ENCODE results near the gene DNAJC15. TPM values are rescaled to one million over a fixed set of nuclear protein-coding genes. Genes with fewer than 3 reads are reported as not detected.

Gene DNAJC15
- total and polyA plus RNA-seq, 5 donors from 2014 or later, result 12.6 to 36.5 (median 22.5) TPM

GRCh38 chr13:43146400-43146799 is 123.0 kb downstream of the DNAJC15 start:
- DNase-seq (no peak), ATAC-seq (ENCODE audit: low read depth in 2 of 2) (no peak)
- Mint-ChIP-seq H3K27ac (peak overlapping the region in 1 of 3 donors; percentile 17), H3K9me3 (no peaks in the 10 kb centered on the region), H3K4me1 (no peaks in the 10 kb centered on the region), H3K4me3 (no peak overlapping the region), H3K27me3 (peaks cover 17% of the 10 kb centered on the region), H3K36me3 (no peaks in the 10 kb centered on the region)
- H3K36me3 ChIP-seq (ENCODE audit: control insufficient read depth, insufficient read depth, low read length), result no peaks in the 10 kb centered on the region
- H3K4me1 ChIP-seq (ENCODE audit: control insufficient read depth, insufficient read depth, low read length, poor library complexity, severe bottlenecking), result no peaks in the 10 kb centered on the region
- no peak overlapping the region for H3K27ac ChIP-seq (ENCODE audit: insufficient read depth, low read length, poor library complexity, severe bottlenecking)
- peaks cover 8% of the 10 kb centered on the region for H3K27me3 ChIP-seq (ENCODE audit: control insufficient read depth, insufficient read depth, low read length)
- no peak overlapping the region for H3K4me3 ChIP-seq (ENCODE audit: low read depth, low read length)
- H3K9me3 ChIP-seq (ENCODE audit: control insufficient read depth in 2 of 2, low read length in 2 of 2), result no peaks in the 10 kb centered on the region

DNA sequence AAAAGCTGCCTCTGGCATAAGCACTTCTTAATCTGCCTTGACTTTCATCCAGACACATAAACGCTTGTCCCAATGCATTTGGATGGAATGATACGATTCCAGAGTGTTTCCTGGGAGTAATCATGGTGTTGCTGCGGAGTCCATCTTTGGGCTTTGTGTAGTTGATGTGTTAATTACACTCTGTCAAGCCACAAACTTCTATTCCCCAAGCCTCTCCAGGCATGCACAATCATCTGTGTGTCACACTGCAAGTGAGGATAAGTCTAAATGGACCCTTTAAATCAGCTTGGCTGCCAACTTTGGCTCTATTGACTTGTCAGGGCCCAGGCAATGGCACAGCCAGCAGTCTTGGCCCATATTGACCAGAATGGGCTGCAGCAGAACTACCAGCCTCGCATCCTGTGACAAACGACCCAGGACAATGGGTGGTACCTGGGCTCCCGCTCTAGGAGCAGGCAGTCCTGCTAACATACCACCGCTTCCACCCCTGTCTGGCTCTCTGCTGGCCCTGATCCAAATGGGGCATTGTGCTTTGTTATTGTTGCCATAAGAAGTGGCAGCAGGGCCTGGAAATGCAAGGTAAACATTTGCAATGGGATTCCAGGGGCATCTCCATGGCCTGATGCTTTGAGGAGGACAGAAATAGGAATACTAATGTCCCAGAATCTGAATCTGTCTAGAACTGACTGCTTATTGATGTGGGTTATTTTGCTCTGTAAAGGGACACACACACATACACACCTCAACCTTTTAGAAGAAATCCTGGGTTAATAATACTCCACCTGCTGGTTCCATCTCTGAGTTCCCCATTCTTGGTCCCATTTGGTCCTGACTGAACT is 127.2 kb downstream of the DNAJC15 start:
- no peak overlapping the region for H3K4me3 ChIP-seq (ENCODE audit: low read depth, low read length)
- H3K4me1 Mint-ChIP-seq, result no peaks in the 10 kb centered on the region
- H3K27ac Mint-ChIP-seq, result no peak overlapping the region
- ATAC-seq (ENCODE audit: low read depth in 2 of 2) (no peak), DNase-seq (no peak)
- H3K4me1 ChIP-seq (ENCODE audit: control insufficient read depth, insufficient read depth, low read length, poor library complexity, severe bottlenecking), result no peaks in the 10 kb centered on the region
- H3K4me3 Mint-ChIP-seq, result no peak overlapping the region
- no peaks in the 10 kb centered on the region for H3K36me3 ChIP-seq (ENCODE audit: control insufficient read depth, insufficient read depth, low read length)
- peaks cover 0 to 1% (median 0%) of the 10 kb centered on the region in 7 donors for H3K9me3 Mint-ChIP-seq
- peaks cover 10% of the 10 kb centered on the region for H3K27me3 Mint-ChIP-seq
- H3K27me3 ChIP-seq (ENCODE audit: control insufficient read depth, insufficient read depth, low read length), result peaks cover 9% of the 10 kb centered on the region
- no peaks in the 10 kb centered on the region for H3K36me3 Mint-ChIP-seq
- no peaks in the 10 kb centered on the region for H3K9me3 ChIP-seq (ENCODE audit: control insufficient read depth in 2 of 2, low read length in 2 of 2)
- H3K27ac ChIP-seq (ENCODE audit: insufficient read depth, low read length, poor library complexity, severe bottlenecking), result no peak overlapping the region

GRCh38 chr13:43153436-43154090 is 130.2 kb downstream of the DNAJC15 start:
- H3K36me3 Mint-ChIP-seq, result no peaks in the 10 kb centered on the region
- no peak overlapping the region for H3K27ac Mint-ChIP-seq
- peaks cover 7% of the 10 kb centered on the region for H3K27me3 Mint-ChIP-seq
- ATAC-seq (ENCODE audit: low read depth in 2 of 2), result no peak
- peaks cover 1% of the 10 kb centered on the region for H3K27me3 ChIP-seq (ENCODE audit: control insufficient read depth, insufficient read depth, low read length)
- no peak for DNase-seq
- H3K36me3 ChIP-seq (ENCODE audit: control insufficient read depth, insufficient read depth, low read length), result no peaks in the 10 kb centered on the region
- H3K9me3 ChIP-seq (ENCODE audit: control insufficient read depth in 2 of 2, low read length in 2 of 2), result no peaks in the 10 kb centered on the region
- no peak overlapping the region for H3K4me3 ChIP-seq (ENCODE audit: low read depth, low read length)
- peaks cover 0 to 1% (median 0%) of the 10 kb centered on the region in 7 donors for H3K9me3 Mint-ChIP-seq
- no peaks in the 10 kb centered on the region for H3K4me1 ChIP-seq (ENCODE audit: control insufficient read depth, insufficient read depth, low read length, poor library complexity, severe bottlenecking)
- H3K4me1 Mint-ChIP-seq, result no peaks in the 10 kb centered on the region
- no peak overlapping the region for H3K27ac ChIP-seq (ENCODE audit: insufficient read depth, low read length, poor library complexity, severe bottlenecking)
- no peak overlapping the region for H3K4me3 Mint-ChIP-seq

- no peaks in the 10 kb centered on the region for H3K36me3 ChIP-seq (ENCODE audit: control insufficient read depth, insufficient read depth, low read length)
- H3K4me3 ChIP-seq (ENCODE audit: low read depth, low read length), result no peak overlapping the region
- DNase-seq (no peak), ATAC-seq (ENCODE audit: low read depth in 2 of 2) (no peak)
- no peaks in the 10 kb centered on the region for H3K4me1 Mint-ChIP-seq
- H3K9me3 Mint-ChIP-seq, result peaks cover 0 to 1% (median 0%) of the 10 kb centered on the region in 7 donors
- H3K27me3 Mint-ChIP-seq, result peaks cover 7% of the 10 kb centered on the region
- H3K9me3 ChIP-seq (ENCODE audit: control insufficient read depth in 2 of 2, low read length in 2 of 2), result no peaks in the 10 kb centered on the region
- H3K4me1 ChIP-seq (ENCODE audit: control insufficient read depth, insufficient read depth, low read length, poor library complexity, severe bottlenecking), result no peaks in the 10 kb centered on the region
- H3K27me3 ChIP-seq (ENCODE audit: control insufficient read depth, insufficient read depth, low read length), result peaks cover 1% of the 10 kb centered on the region
- H3K4me3 Mint-ChIP-seq, result no peak overlapping the region
- no peaks in the 10 kb centered on the region for H3K36me3 Mint-ChIP-seq
- H3K27ac Mint-ChIP-seq, result no peak overlapping the region
- H3K27ac ChIP-seq (ENCODE audit: insufficient read depth, low read length, poor library complexity, severe bottlenecking), result no peak overlapping the region
Measured at GRCh38 chr13:43154156-43154651, 130.8 kb downstream of the DNAJC15 start.

DNA sequence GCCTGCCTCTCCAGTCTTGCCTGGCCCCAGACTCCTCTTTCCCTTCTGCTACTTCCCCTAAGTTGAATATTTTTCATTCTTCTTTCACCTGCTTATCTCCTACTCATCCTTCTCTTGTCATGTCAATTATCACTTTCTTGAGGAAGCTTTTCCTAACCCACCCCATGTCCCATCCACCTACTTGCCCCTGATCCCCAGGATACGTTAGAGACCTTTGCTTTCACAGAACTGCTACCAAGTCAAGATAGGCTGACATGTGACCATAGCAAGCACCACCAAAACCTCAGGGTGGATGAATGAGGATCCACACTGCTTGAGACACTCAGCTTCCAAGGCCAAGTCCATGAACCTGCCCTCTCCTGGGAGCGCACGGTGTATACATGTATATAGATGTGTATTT is 131.5 kb downstream of the DNAJC15 start:
- no peak overlapping the region for H3K27ac ChIP-seq (ENCODE audit: insufficient read depth, low read length, poor library complexity, severe bottlenecking)
- no peak overlapping the region for H3K4me3 ChIP-seq (ENCODE audit: low read depth, low read length)
- H3K9me3 ChIP-seq (ENCODE audit: control insufficient read depth in 2 of 2, low read length in 2 of 2), result no peaks in the 10 kb centered on the region
- no peak for ATAC-seq (ENCODE audit: low read depth in 2 of 2)
- H3K4me1 Mint-ChIP-seq, result no peaks in the 10 kb centered on the region
- no peak overlapping the region for H3K27ac Mint-ChIP-seq
- H3K4me1 ChIP-seq (ENCODE audit: control insufficient read depth, insufficient read depth, low read length, poor library complexity, severe bottlenecking), result no peaks in the 10 kb centered on the region
- no peak for DNase-seq
- no peaks in the 10 kb centered on the region for H3K36me3 Mint-ChIP-seq
- H3K4me3 Mint-ChIP-seq, result no peak overlapping the region
- no peaks in the 10 kb centered on the region for H3K36me3 ChIP-seq (ENCODE audit: control insufficient read depth, insufficient read depth, low read length)
- H3K27me3 Mint-ChIP-seq, result peaks cover 7% of the 10 kb centered on the region
- H3K9me3 Mint-ChIP-seq, result peaks cover 0 to 1% (median 0%) of the 10 kb centered on the region in 7 donors
- peaks cover 1% of the 10 kb centered on the region for H3K27me3 ChIP-seq (ENCODE audit: control insufficient read depth, insufficient read depth, low read length)

- peaks cover 7% of the 10 kb centered on the region for H3K27me3 Mint-ChIP-seq
- no peaks in the 10 kb centered on the region for H3K36me3 Mint-ChIP-seq
- Histone ChIP-seq H3K4me1 (ENCODE audit: control insufficient read depth, insufficient read depth, low read length, poor library complexity, severe bottlenecking) (no peaks in the 10 kb centered on the region), H3K36me3 (ENCODE audit: control insufficient read depth, insufficient read depth, low read length) (no peaks in the 10 kb centered on the region), H3K27me3 (ENCODE audit: control insufficient read depth, insufficient read depth, low read length) (peaks cover 1% of the 10 kb centered on the region), H3K4me3 (ENCODE audit: low read depth, low read length) (no peak overlapping the region), H3K27ac (ENCODE audit: insufficient read depth, low read length, poor library complexity, severe bottlenecking) (no peak overlapping the region), H3K9me3 (ENCODE audit: control insufficient read depth in 2 of 2, low read length in 2 of 2) (no peaks in the 10 kb centered on the region)
- no peak for ATAC-seq (ENCODE audit: low read depth in 2 of 2)
- no peak overlapping the region for H3K27ac Mint-ChIP-seq
- no peaks in the 10 kb centered on the region for H3K4me1 Mint-ChIP-seq
- H3K9me3 Mint-ChIP-seq, result peaks cover 0 to 2% (median 0%) of the 10 kb centered on the region in 7 donors
- no peak overlapping the region for H3K4me3 Mint-ChIP-seq
- no peak for DNase-seq
Measured at GRCh38 chr13:43156916-43157315, 133.5 kb downstream of the DNAJC15 start.

- Mint-ChIP-seq H3K27me3 (peaks cover 7% of the 10 kb centered on the region), H3K4me3 (no peak overlapping the region), H3K36me3 (no peaks in the 10 kb centered on the region), H3K27ac (no peak overlapping the region), H3K9me3 (peaks cover 0 to 2% (median 0%) of the 10 kb centered on the region in 7 donors), H3K4me1 (no peaks in the 10 kb centered on the region)
- H3K36me3 ChIP-seq (ENCODE audit: control insufficient read depth, insufficient read depth, low read length), result no peaks in the 10 kb centered on the region
- no peaks in the 10 kb centered on the region for H3K9me3 ChIP-seq (ENCODE audit: control insufficient read depth in 2 of 2, low read length in 2 of 2)
- no peak overlapping the region for H3K27ac ChIP-seq (ENCODE audit: insufficient read depth, low read length, poor library complexity, severe bottlenecking)
- no peaks in the 10 kb centered on the region for H3K27me3 ChIP-seq (ENCODE audit: control insufficient read depth, insufficient read depth, low read length)
- H3K4me3 ChIP-seq (ENCODE audit: low read depth, low read length), result no peak overlapping the region
- no peaks in the 10 kb centered on the region for H3K4me1 ChIP-seq (ENCODE audit: control insufficient read depth, insufficient read depth, low read length, poor library complexity, severe bottlenecking)
- ATAC-seq (ENCODE audit: low read depth in 2 of 2) (no peak), DNase-seq (no peak)
Measured at GRCh38 chr13:43157796-43158195, 134.4 kb downstream of the DNAJC15 start.
